Fibroblast of skin of abdomen (primary cell): Measurements from ENCODE around the gene PM20D1.
A peak's percentile ranks its signal among the peaks of the same experiment; 100 is the strongest.

Experiments used
- DNase-seq: peaks from one replicate; pipeline ENCODE4 v3.0.0-alpha.2; 2013

Gene PM20D1

GRCh38 chr1:205803986-205804385 is 45.9 kb downstream of the PM20D1 start:
- no peak for DNase-seq

GRCh38 chr1:205802060-205802459 is 47.9 kb downstream of the PM20D1 start:
- no peak for DNase-seq

GRCh38 chr1:205800981-205801703 is 48.8 kb downstream of the PM20D1 start:
- DNase-seq: no peak

- no peak for DNase-seq
Measured at GRCh38 chr1:205800427-205800826, 49.5 kb downstream of the PM20D1 start.

- no peak for DNase-seq
Measured at GRCh38 chr1:205798577-205798976, 51.4 kb downstream of the PM20D1 start.

- no peak for DNase-seq
Measured at GRCh38 chr1:205797168-205797567, 52.8 kb downstream of the PM20D1 start.

GRCh38 chr1:205794011-205794730 is 55.8 kb downstream of the PM20D1 start:
- DNase-seq: no peak

- DNase-seq: no peak
Measured at GRCh38 chr1:205792961-205793673, 56.8 kb downstream of the PM20D1 start.

GRCh38 chr1:205792481-205792881 is 57.5 kb downstream of the PM20D1 start:
- no peak for DNase-seq

- peak; percentile 42 for DNase-seq
Measured at GRCh38 chr1:205791568-205792180, 58.3 kb downstream of the PM20D1 start.

- no peak for DNase-seq
Measured at GRCh38 chr1:205787287-205787916, 62.5 kb downstream of the PM20D1 start.

GRCh38 chr1:205786601-205787000 is 63.3 kb downstream of the PM20D1 start:
- DNase-seq: no peak

- DNase-seq: no peak
Measured at GRCh38 chr1:205785446-205785845, 64.5 kb downstream of the PM20D1 start.

GRCh38 chr1:205783904-205784303 is 66.0 kb downstream of the PM20D1 start:
- DNase-seq: no peak

GRCh38 chr1:205783433-205783795 is 66.5 kb downstream of the PM20D1 start:
- DNase-seq: no peak

GRCh38 chr1:205782627-205783432 is 67.1 kb downstream of the PM20D1 start:
- no peak for DNase-seq

GRCh38 chr1:205780335-205780734 is 69.6 kb downstream of the PM20D1 start:
- DNase-seq: no peak
